A549 (cell line): ENCODE measurements around the gene PTPRD.

Experiments
- BHLHE40 ChIP-seq: IDR thresholded peaks from 2 replicates; pipeline ENCODE4 v1.6.1; 2012; ENCODE audit warnings: low read depth, low read length, inconsistent platforms
- CBX2 ChIP-seq: fragments of 200-600 bp; sonication (generic); IDR thresholded peaks from 2 replicates; pipeline ENCODE4 v1.6.1; 2016; ENCODE audit warnings: low read depth, mild to moderate bottlenecking, borderline replicate concordance
- CEBPB ChIP-seq, 2 experiments: fragments of >200 bp in 1 of 2; sonication (Bioruptor Twin) in 1 of 2; formaldehyde crosslinking in 1 of 2; IDR thresholded peaks; 2 replicates each; pipeline ENCODE4 v1.6.1; 2012 to 2016
- CHD4 ChIP-seq: fragments of 200-600 bp; sonication (generic); IDR thresholded peaks from 2 replicates; pipeline ENCODE4 v1.6.1; 2016; ENCODE audit warnings: antibody characterized with exemption, mild to moderate bottlenecking, borderline replicate concordance
- CTCF ChIP-seq: fragments of >200 bp; sonication (Bioruptor Twin); formaldehyde crosslinking; IDR thresholded peaks from 3 replicates; pipeline ENCODE4 v1.5.1; 2016
- KDM1A ChIP-seq: fragments of 200-600 bp; sonication (generic); IDR thresholded peaks from 2 replicates; pipeline ENCODE4 v1.6.1; 2016; ENCODE audit warnings: low read depth, mild to moderate bottlenecking
- MAX ChIP-seq: IDR thresholded peaks from 2 replicates; pipeline ENCODE4 v1.6.1; 2012
- POLR2A ChIP-seq: IDR thresholded peaks from 2 replicates; pipeline ENCODE4 v1.6.1; 2012; ENCODE audit warnings: mild to moderate bottlenecking, low read length
- RCOR1 ChIP-seq: fragments of 150-350 bp; IDR thresholded peaks from 2 replicates; pipeline ENCODE4 v1.6.1; 2014; ENCODE audit warnings: antibody characterized with exemption, low read length, low read depth
- SMC3 ChIP-seq: fragments of >200 bp; sonication (Bioruptor Twin); formaldehyde crosslinking; IDR thresholded peaks from 3 replicates; pipeline ENCODE4 v1.6.1; 2018; ENCODE audit warnings: inconsistent platforms
- SREBF2 ChIP-seq: fragments of 450-650 bp; IDR thresholded peaks from 2 replicates; pipeline ENCODE4 v1.6.1; 2014; ENCODE audit warnings: mild to moderate bottlenecking, moderate library complexity

- TF ChIP-seq BHLHE40 (no peak), CTCF (no peak), SMC3 (no peak), CBX2 (no peak), SREBF2 (no peak), POLR2A (no peak), CHD4 (no peak), CEBPB (IDR thresholded peaks at IDR 0.05) (no peak), KDM1A (no peak), MAX (no peak), RCOR1 (no peak)
Measured at GRCh38 chr9:9892217-9892616, 720.6 kb downstream of the PTPRD start.
